Lower leg skin (tissue), 4 donors: ENCODE results near the gene SETMAR. TPM values are rescaled to one million over a fixed set of nuclear protein-coding genes. Genes with fewer than 3 reads are reported as not detected.

Experiments
- DNase-seq, 2 donors: peaks; one replicate each; pipeline ENCODE4 v3.0.0-alpha.2; 2019; ENCODE audit warnings: low spot score in 2 of 2
- H3K4me3 ChIP-seq: fragments of 200-600 bp; sonication (generic); 2 replicates; pipeline ENCODE4 v1.5.1; 2017; ENCODE audit warnings: mild to moderate bottlenecking, low read depth; ENCODE audit not compliant: poor library complexity, severe bottlenecking
- CTCF ChIP-seq, 3 donors: fragments of 450-650 bp; IDR thresholded peaks; one replicate each; pipeline ENCODE4 v1.5.1; 2016; ENCODE audit warnings: antibody characterized with exemption in 3 of 3, mild to moderate bottlenecking in 3 of 3, moderate library complexity in 2 of 3
- POLR2A ChIP-seq, 2 donors: fragments of 450-650 bp; IDR thresholded peaks; one replicate each; pipeline ENCODE4 v1.6.1; 2016 to 2017; ENCODE audit warnings: antibody characterized with exemption in 2 of 2, mild to moderate bottlenecking in 1 of 2, moderate library complexity in 1 of 2
- WGBS, 2 donors: methylation state at CpG; one replicate each; pipeline ENCODE4 v1.1.5; 2018; 5-methylcytosine and 5-hydroxymethylcytosine counted together
- intact Hi-C: fragments of 100-400 bp; cut with DNase I; formaldehyde crosslinking; loops from one replicate; pipeline ENCODE4 v1.15.0; 2023; ENCODE audit warnings: low total_unique reads
- total RNA-seq, 4 donors: library from RNA; depleted of rRNA; stranded (reverse); fragments of >200 nt; gene quantifications; one replicate each; pipeline ENCODE4 v1.1.0, GENCODE V29; 2016

SETMAR gene
- total RNA-seq, 4 donors from 2014 or later: 19.9 to 29.8 (median 27.6) TPM

DNA sequence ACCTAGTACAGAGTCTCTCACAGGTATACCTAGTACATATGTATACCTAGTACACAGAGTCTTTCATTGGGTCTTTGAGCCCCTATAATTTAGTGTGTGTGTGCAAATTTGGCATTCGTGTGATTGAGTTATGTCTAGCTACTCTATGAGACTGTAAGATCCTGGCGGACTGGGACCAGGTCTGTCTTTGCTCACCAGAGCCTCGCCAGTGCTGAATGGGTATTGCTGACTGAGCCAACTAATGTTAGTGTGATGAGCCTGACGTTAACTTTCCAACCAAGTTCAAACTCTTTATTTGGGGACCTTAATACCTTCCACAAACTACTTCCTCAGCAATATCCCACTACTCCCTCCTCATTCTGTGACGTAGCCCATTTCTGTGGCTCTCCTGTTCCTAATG, 35.6 kb downstream of the SETMAR start:
- TF ChIP-seq POLR2A (IDR thresholded peaks at IDR 0.05): no peak
- no peak overlapping the region for H3K4me3 ChIP-seq
- WGBS, 2 donors: 93 to 99% methylated on average over 5 of the region's 5 CpGs
- DNase-seq: no peak
- intact Hi-C loops: no loop called here

- WGBS, 2 donors: 93 to 97% methylated on average over 4 of the region's 4 CpGs
- H3K4me3 ChIP-seq: no peak overlapping the region
- intact Hi-C loops: no loop called here
- TF ChIP-seq CTCF (IDR thresholded peaks at IDR 0.05): no peak
- TF ChIP-seq POLR2A (IDR thresholded peaks at IDR 0.05): no peak
- DNase-seq: no peak
Measured at GRCh38 chr3:4340077-4340410, 36.9 kb downstream of the SETMAR start.

DNA sequence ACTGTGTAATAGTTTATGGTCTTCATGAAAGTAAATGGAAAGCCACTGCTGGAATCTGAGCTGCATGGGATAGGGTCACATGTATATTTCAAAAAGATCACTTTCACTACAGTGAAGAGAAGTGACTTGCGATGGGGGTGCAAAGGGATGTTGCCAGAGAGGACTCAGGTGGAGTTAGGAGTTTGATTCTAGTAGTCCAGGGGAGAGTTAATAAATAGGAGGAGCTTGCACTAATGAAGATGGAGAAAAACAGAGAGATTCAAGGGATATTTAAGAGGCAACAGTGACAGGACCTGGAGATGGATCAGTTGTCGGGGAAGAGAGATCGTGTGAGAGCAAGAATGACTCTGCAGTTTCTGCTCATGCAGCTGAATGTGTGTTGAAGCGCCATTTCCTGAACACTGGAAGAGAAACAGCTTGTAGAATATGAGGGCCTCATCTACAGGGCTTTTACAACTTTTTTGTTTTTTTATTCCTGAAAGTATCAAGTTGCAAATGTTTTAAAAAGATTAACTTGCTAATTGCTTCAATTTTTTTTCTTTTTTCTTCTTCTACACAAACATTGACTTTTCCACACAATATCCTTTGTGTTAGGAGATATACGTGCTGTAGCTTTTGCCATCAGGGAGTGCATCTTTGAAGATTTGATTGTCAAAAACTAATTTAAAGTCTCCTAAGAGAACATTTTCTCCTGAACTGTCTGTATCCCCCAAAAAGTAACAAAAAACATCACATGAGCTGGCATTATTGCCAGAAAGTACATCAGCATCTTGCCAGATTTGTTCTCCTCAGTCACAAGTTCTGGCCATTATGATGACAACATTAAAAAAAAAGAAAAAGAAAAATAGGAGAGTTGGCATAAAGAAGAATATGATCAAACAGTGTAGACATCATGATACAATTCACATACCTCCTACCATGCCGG, 37.5 kb downstream of the SETMAR start:
- TF ChIP-seq POLR2A (IDR thresholded peaks at IDR 0.05): no peak
- TF ChIP-seq CTCF (IDR thresholded peaks at IDR 0.05): no peak
- WGBS, 2 donors: 67 to 68% methylated on average over 6 of the region's 6 CpGs
- intact Hi-C loops: no loop called here
- H3K4me3 ChIP-seq: no peak overlapping the region
- DNase-seq: no peak

GRCh38 chr3:4341336-4341675, 38.1 kb downstream of the SETMAR start:
- intact Hi-C loops: no loop called here
- no peak overlapping the region for H3K4me3 ChIP-seq
- no peak for DNase-seq
- TF ChIP-seq POLR2A (IDR thresholded peaks at IDR 0.05): no peak
- TF ChIP-seq CTCF (IDR thresholded peaks at IDR 0.05): no peak

DNA sequence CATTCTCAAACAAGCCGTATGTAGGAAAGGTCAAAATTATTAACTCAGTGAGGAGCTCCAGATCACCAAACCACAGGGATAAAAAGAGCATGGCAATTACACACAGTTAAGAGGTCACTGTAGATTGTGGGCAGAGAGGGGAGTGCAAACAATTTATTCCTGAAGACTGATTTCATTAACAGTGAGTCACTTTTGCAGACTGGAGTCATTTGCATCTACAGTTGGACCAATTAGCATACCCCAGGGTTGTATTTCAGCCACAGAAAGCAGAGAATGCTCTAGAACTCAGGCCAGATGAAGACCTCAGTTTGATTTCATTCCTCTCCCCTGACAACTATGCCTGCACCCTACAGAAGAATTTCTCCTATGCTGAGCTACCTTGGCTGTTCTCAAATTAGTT, 40.1 kb downstream of the SETMAR start:
- intact Hi-C loops: no loop called here
- TF ChIP-seq CTCF (IDR thresholded peaks at IDR 0.05) (no peak), POLR2A (IDR thresholded peaks at IDR 0.05) (no peak)
- no peak for DNase-seq
- WGBS, 2 donors: 81 to 91% methylated on average over 1 of the region's 1 CpG
- no peak overlapping the region for H3K4me3 ChIP-seq

DNA sequence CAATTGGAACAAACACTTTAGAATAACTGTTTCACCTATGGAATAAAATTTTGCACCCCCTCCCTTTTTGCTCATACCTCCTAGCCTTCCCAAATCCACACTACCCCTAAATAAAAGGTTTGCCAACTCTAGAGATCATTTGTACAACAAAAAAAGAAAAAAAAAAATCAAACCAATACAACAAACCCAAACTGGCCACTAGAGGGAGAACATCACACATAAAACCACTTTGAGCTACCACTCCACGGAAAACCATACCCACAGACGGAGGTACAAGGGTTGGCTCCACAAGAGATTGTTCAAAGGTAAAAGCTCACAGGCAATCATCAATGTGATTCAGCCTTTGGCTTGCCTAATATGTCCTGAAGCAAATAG, 47.6 kb downstream of the SETMAR start:
- peak in 1 of 2 donors; percentile 35 for DNase-seq
- no peak overlapping the region for H3K4me3 ChIP-seq
- intact Hi-C loops: loop anchor here (5.0 kb wide), 1 partner anchor 282 kb away; no protein-coding TSS in a partner anchor
- no peak for TF ChIP-seq POLR2A (IDR thresholded peaks at IDR 0.05)
- TF ChIP-seq CTCF (IDR thresholded peaks at IDR 0.05): peak in 1 of 3 donors; percentile 42
- 0 to 1% methylated on average over 2 of the region's 2 CpGs for WGBS, 2 donors
